ENCODE measurements around the gene RPS6KB1. TPM values are rescaled to one million over a fixed set of nuclear protein-coding genes. Genes with fewer than 3 reads are reported as not detected.
"Not testable (repeated sequence)": the region's sequence is repeated elsewhere in the genome, so short reads cannot be mapped to it uniquely, and the experiment has no call there.

The RPS6KB1 gene
- total RNA-seq, 2 donors from 2014 or later, result 50.8 to 95.1 TPM

GRCh38 chr17:59856859-59857794 lies 35.8 kb upstream of the RPS6KB1 start:
- Mint-ChIP-seq H3K36me3 (peaks cover 5% of the 10 kb centered on the region), H3K9me3 (no peaks in the 10 kb centered on the region), H3K27ac (peak overlapping the region; percentile 17 to 50), H3K4me3 (no peak overlapping the region), H3K27me3 (no peaks in the 10 kb centered on the region), H3K4me1 (ENCODE audit: low read depth in 2 of 2) (peaks cover 20 to 21% of the 10 kb centered on the region in 2 donors)
- DNase-seq (ENCODE audit: low spot score), result no peak
- ATAC-seq, result no peak

DNA sequence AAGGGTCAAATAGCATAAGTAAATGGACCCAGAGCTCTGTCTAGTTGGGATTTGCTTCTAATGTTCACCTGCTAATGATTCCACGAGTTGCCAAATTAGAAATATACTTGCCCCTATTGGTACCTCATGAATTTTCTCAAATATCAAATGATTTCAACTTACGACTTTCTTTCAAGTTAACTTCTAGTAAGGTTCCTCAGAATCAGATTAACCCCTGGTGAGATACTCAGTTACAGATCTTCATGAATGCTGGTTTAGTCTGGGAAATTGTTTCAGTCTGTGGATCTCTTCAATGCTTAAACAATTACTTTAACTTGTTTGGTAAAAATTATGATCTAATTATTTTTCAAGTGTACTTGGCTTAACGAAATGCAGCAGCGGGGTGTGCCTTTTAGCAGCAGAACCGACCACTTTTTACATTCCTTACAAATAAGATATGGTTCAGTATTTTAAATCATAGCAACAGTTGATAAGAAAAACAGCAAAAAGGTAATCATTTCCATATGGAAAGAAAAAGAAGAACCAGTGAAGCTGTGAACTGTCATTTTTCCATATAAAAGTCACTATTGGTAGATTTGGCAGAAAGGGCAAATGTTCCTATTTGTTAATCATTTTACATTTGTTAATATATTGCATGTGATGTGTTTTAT lies 34.6 kb upstream of the RPS6KB1 start:
- H3K4me1 Mint-ChIP-seq (ENCODE audit: low read depth in 2 of 2), result peaks cover 15% of the 10 kb centered on the region in 2 donors
- H3K9me3 Mint-ChIP-seq, result no peaks in the 10 kb centered on the region
- no peak for ATAC-seq
- H3K27ac Mint-ChIP-seq, result peak overlapping the region in 1 of 2 donors; percentile 50
- DNase-seq (ENCODE audit: low spot score), result no peak
- no peaks in the 10 kb centered on the region for H3K27me3 Mint-ChIP-seq
- no peak overlapping the region for H3K4me3 Mint-ChIP-seq
- H3K36me3 Mint-ChIP-seq, result peaks cover 2% of the 10 kb centered on the region

DNA sequence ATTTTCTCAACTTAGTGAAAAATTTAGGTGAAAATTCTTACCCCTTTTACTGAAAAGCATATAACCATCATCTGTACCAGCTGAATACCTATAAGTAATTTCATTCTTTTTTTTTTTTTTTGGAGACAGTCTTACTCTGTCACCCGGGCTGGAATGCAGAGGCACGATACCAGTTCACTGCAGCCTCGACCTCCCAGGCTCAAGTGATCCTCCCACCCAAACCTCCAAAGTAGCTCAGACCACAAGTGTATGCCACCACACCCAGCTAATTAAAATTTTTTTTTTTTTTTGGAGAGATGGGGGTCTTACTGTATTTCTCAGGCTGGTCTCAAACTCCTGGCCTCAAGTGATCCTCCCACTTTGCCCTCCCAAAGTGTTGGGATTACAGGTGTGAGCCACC lies 34.0 kb upstream of the RPS6KB1 start:
- Mint-ChIP-seq H3K36me3 (no peaks in the 10 kb centered on the region), H3K4me3 (no peak overlapping the region), H3K4me1 (ENCODE audit: low read depth in 2 of 2) (peaks cover 11% of the 10 kb centered on the region in 2 donors), H3K27me3 (no peaks in the 10 kb centered on the region), H3K27ac (peak overlapping the region; percentile 28 to 50), H3K9me3 (no peaks in the 10 kb centered on the region)
- DNase-seq (ENCODE audit: low spot score) (no peak), ATAC-seq (no peak)

GRCh38 chr17:59859444-59860025 lies 33.4 kb upstream of the RPS6KB1 start:
- Mint-ChIP-seq H3K4me1 (ENCODE audit: low read depth in 2 of 2) (peaks cover 11% of the 10 kb centered on the region in 2 donors), H3K27ac (peak overlapping the region; percentile 28 to 50), H3K4me3 (no peak overlapping the region), H3K27me3 (no peaks in the 10 kb centered on the region), H3K36me3 (no peaks in the 10 kb centered on the region), H3K9me3 (no peaks in the 10 kb centered on the region)
- DNase-seq (ENCODE audit: low spot score), result no peak
- ATAC-seq, result peak; percentile 62 to 69

DNA sequence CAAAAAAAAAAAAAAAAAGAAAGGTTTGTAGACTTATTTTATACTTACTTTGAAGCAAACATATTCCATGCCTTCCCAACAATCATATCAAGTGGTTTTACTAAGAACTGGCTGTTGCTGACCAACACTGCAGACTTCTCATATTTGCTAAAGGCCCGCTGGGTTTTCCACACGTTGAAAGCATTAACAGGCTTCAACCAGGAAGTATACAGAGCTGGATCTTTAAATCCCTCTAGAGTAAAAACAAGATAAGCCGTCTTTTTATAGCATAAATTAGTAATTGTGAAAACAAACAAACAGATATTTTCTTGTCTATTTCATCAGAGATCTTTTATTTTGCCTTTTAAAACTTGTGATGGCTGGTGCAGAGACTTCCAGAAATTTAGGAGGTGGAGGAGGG lies 29.3 kb upstream of the RPS6KB1 start:
- DNase-seq (ENCODE audit: low spot score) (no peak), ATAC-seq (no peak)
- H3K4me1 Mint-ChIP-seq (ENCODE audit: low read depth in 2 of 2), result no peaks in the 10 kb centered on the region
- no peaks in the 10 kb centered on the region for H3K36me3 Mint-ChIP-seq
- H3K27me3 Mint-ChIP-seq, result no peaks in the 10 kb centered on the region
- no peaks in the 10 kb centered on the region for H3K9me3 Mint-ChIP-seq
- no peak overlapping the region for H3K27ac Mint-ChIP-seq
- no peak overlapping the region for H3K4me3 Mint-ChIP-seq

GRCh38 chr17:59869941-59870218 lies 23.0 kb upstream of the RPS6KB1 start:
- ATAC-seq, result no peak
- Mint-ChIP-seq H3K4me3 (no peak overlapping the region), H3K9me3 (no peaks in the 10 kb centered on the region), H3K27me3 (no peaks in the 10 kb centered on the region), H3K4me1 (ENCODE audit: low read depth in 2 of 2) (no peaks in the 10 kb centered on the region), H3K36me3 (peaks cover 6% of the 10 kb centered on the region), H3K27ac (no peak overlapping the region)
- no peak for DNase-seq (ENCODE audit: low spot score)

- H3K9me3 Mint-ChIP-seq, result no peaks in the 10 kb centered on the region
- DNase-seq (ENCODE audit: low spot score), result no peak
- H3K4me1 Mint-ChIP-seq (ENCODE audit: low read depth in 2 of 2), result no peaks in the 10 kb centered on the region
- H3K27me3 Mint-ChIP-seq, result no peaks in the 10 kb centered on the region
- no peak for ATAC-seq
- peaks cover 6% of the 10 kb centered on the region for H3K36me3 Mint-ChIP-seq
- no peak overlapping the region for H3K4me3 Mint-ChIP-seq
- H3K27ac Mint-ChIP-seq, result no peak overlapping the region
These were observed 22.4 kb upstream of the RPS6KB1 start for GRCh38 chr17:59870482-59870881.

- peak overlapping the region in 1 of 2 donors; percentile 58 for H3K27ac Mint-ChIP-seq
- H3K4me1 Mint-ChIP-seq (ENCODE audit: low read depth in 2 of 2), result peaks cover 0 to 2% of the 10 kb centered on the region in 2 donors
- H3K4me3 Mint-ChIP-seq, result no peak overlapping the region
- no peak for ATAC-seq
- H3K36me3 Mint-ChIP-seq, result peaks cover 9% of the 10 kb centered on the region
- no peak for DNase-seq (ENCODE audit: low spot score)
- H3K9me3 Mint-ChIP-seq, result no peaks in the 10 kb centered on the region
- no peaks in the 10 kb centered on the region for H3K27me3 Mint-ChIP-seq
These were observed 20.6 kb upstream of the RPS6KB1 start for GRCh38 chr17:59872351-59872750.

DNA sequence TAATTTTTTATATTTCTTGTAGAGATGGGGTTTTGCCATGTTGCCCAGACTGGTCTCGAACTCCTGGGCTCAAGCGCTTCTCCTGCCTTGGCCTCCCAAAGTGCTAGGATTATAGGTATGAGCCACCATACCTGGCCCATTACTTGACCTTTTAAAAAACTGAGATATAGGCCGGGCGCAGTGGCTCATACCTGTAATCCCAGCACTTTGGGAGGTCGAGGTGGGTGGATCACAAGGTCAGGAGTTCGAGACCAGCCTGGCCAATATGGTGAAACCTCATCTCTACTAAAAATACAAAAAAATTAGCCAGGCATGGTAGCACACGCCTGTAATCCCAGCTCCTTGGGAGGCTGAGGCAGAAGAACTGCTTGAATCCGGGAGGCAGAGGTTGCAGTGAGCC lies 19.5 kb upstream of the RPS6KB1 start:
- H3K36me3 Mint-ChIP-seq, result peaks cover 17% of the 10 kb centered on the region
- not testable (repeated sequence) for H3K4me1 Mint-ChIP-seq (ENCODE audit: low read depth in 2 of 2); H3K4me3 Mint-ChIP-seq; DNase-seq (ENCODE audit: low spot score); H3K27me3 Mint-ChIP-seq; ATAC-seq; H3K27ac Mint-ChIP-seq; H3K9me3 Mint-ChIP-seq

DNA sequence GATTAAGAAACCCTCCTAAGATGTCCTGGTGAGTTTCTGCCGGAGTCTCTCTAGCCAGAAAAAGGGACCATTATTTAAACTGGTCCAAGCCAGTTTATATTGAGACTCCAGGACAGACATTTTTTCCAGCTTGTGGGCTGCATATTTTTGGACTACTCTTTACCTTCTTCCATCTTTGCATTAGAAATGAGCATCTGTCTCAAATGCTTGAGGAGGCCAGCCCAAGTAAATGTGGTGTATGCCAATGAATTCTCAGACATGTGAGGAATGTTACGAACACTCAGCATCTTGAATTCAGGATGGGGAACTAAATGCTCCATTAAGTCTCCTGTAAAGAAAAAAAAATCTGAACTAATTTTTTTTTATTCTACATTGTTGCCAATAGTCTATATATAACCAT lies 18.5 kb upstream of the RPS6KB1 start:
- H3K27ac Mint-ChIP-seq, result no peak overlapping the region
- H3K9me3 Mint-ChIP-seq, result no peaks in the 10 kb centered on the region
- ATAC-seq, result no peak
- no peaks in the 10 kb centered on the region for H3K27me3 Mint-ChIP-seq
- peaks cover 0 to 2% of the 10 kb centered on the region in 2 donors for H3K4me1 Mint-ChIP-seq (ENCODE audit: low read depth in 2 of 2)
- H3K4me3 Mint-ChIP-seq, result no peak overlapping the region
- H3K36me3 Mint-ChIP-seq, result peaks cover 17% of the 10 kb centered on the region
- no peak for DNase-seq (ENCODE audit: low spot score)

DNA sequence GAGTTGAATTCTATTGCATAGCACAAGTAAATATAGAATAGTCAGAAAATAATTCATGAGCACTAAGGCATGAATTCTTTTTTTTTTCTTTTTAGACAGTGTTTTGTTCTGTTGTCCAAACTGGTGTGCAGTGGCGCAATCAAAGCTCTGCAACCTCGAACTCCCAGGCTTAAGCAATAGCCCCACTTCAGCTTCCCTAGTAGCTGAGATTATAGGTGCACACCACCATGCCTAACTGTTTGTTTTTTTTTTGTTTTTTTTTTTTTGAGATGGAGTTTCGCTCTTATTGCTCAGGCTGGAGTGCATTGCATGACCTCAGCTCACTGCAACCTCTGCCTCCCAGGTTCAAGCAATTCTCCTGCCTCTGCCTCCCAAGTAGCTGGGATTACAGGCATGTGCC lies 16.8 kb upstream of the RPS6KB1 start:
- H3K36me3 Mint-ChIP-seq, result peaks cover 22% of the 10 kb centered on the region
- DNase-seq (ENCODE audit: low spot score) (no peak), ATAC-seq (peak in 1 of 2 donors; percentile 62)
- no peaks in the 10 kb centered on the region for H3K27me3 Mint-ChIP-seq
- H3K27ac Mint-ChIP-seq, result no peak overlapping the region
- H3K4me1 Mint-ChIP-seq (ENCODE audit: low read depth in 2 of 2), result peaks cover 2 to 4% of the 10 kb centered on the region in 2 donors
- H3K9me3 Mint-ChIP-seq, result no peaks in the 10 kb centered on the region
- H3K4me3 Mint-ChIP-seq, result no peak overlapping the region

GRCh38 chr17:59877965-59878364 lies 15.0 kb upstream of the RPS6KB1 start:
- Mint-ChIP-seq H3K36me3 (peaks cover 16% of the 10 kb centered on the region), H3K4me1 (ENCODE audit: low read depth in 2 of 2) (peaks cover 2 to 5% of the 10 kb centered on the region in 2 donors), H3K27ac (peak overlapping the region in 1 of 2 donors; percentile 69), H3K27me3 (no peaks in the 10 kb centered on the region), H3K9me3 (no peaks in the 10 kb centered on the region), H3K4me3 (no peak overlapping the region)
- DNase-seq (ENCODE audit: low spot score) (no peak), ATAC-seq (no peak)

DNA sequence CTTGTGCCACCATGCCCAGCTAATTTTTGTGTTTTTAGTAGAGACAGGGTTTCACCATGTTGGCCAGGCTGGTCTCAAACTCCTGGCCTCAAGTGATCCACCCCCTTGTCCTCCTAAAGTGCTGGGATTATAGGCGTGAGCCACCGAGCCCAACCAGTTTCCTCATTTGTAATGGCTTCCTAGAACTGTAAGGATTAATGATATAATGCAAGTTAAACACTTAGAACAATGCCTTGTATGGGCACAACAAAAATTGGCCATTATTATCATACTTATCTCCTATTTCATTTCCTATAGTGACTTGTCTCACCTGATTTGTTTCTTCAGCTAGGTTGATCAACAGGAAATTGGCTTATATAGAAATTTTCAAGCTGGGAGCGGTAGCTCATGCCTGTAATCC lies 14.3 kb upstream of the RPS6KB1 start:
- H3K36me3 Mint-ChIP-seq, result peaks cover 16% of the 10 kb centered on the region
- no peak for DNase-seq (ENCODE audit: low spot score)
- no peak overlapping the region for H3K4me3 Mint-ChIP-seq
- H3K27ac Mint-ChIP-seq, result no peak overlapping the region
- no peaks in the 10 kb centered on the region for H3K9me3 Mint-ChIP-seq
- H3K27me3 Mint-ChIP-seq, result no peaks in the 10 kb centered on the region
- ATAC-seq, result no peak
- peaks cover 2 to 5% of the 10 kb centered on the region in 2 donors for H3K4me1 Mint-ChIP-seq (ENCODE audit: low read depth in 2 of 2)

GRCh38 chr17:59884861-59885260 lies 8.1 kb upstream of the RPS6KB1 start:
- Mint-ChIP-seq H3K36me3 (peaks cover 16% of the 10 kb centered on the region), H3K27ac (no peak overlapping the region), H3K4me3 (no peak overlapping the region), H3K27me3 (no peaks in the 10 kb centered on the region), H3K4me1 (ENCODE audit: low read depth in 2 of 2) (peaks cover 8 to 10% of the 10 kb centered on the region in 2 donors), H3K9me3 (no peaks in the 10 kb centered on the region)
- ATAC-seq, result no peak
- no peak for DNase-seq (ENCODE audit: low spot score)

Data from natural killer cell treated with Interleukin-12 subunit alpha and Interleukin-12 subunit beta and Interleukin-15 and Interleukin-18, amount 100 ng/mL, for 72 hours (primary cell).